ENCODE data around the gene SPATA46.

SPATA46 gene

GRCh38 chr1:162389021-162389818 is 12.6 kb upstream of the SPATA46 start:
- no peak for TF ChIP-seq CTCF (IDR thresholded peaks at IDR 0.05)

GRCh38 chr1:162388615-162389014 is 12.0 kb upstream of the SPATA46 start:
- TF ChIP-seq CTCF (IDR thresholded peaks at IDR 0.05), result no peak

- TF ChIP-seq CTCF (IDR thresholded peaks at IDR 0.05), result no peak
Measured at GRCh38 chr1:162388083-162388594, 11.5 kb upstream of the SPATA46 start.

GRCh38 chr1:162387226-162388082 is 10.8 kb upstream of the SPATA46 start:
- TF ChIP-seq CTCF (IDR thresholded peaks at IDR 0.05), result no peak

GRCh38 chr1:162386292-162387225 is 9.9 kb upstream of the SPATA46 start:
- TF ChIP-seq CTCF (IDR thresholded peaks at IDR 0.05), result no peak

- no peak for TF ChIP-seq CTCF (IDR thresholded peaks at IDR 0.05)
Measured at GRCh38 chr1:162385702-162386101, 9.0 kb upstream of the SPATA46 start.

GRCh38 chr1:162385280-162385623 is 8.6 kb upstream of the SPATA46 start:
- TF ChIP-seq CTCF (IDR thresholded peaks at IDR 0.05), result no peak

All from LNCAP (cell line).